HCT116 (cell line): ENCODE results near the gene NBL1. TPM values are rescaled to one million over a fixed set of nuclear protein-coding genes. Genes with fewer than 3 reads are reported as not detected.

Source experiments
- ATAC-seq: fragments of 200-7000 bp; cut with Tn5 transposase; 2 replicates; pipeline ENCODE4 v1.9.1; 2020; ENCODE audit warnings: mild to moderate bottlenecking, moderate library complexity
- BruUV-seq: library from RNA; stranded (reverse); fragments of 400-500 nt; replicated peaks from 2 replicates; lab custom pipeline; 2021; lab: Mats Ljungman, UMichigan
- CTCF ChIA-PET: fragments of 300-600 bp; sonication (Branson Sonifier 250); formaldehyde crosslinking; loops from one replicate; lab custom pipeline; 2021; ENCODE audit warnings: antibody characterized with exemption; lab: Charles Lee
- POLR2A ChIA-PET: fragments of 300-600, 350-600 bp; sonication (Branson Sonifier 250); formaldehyde crosslinking; loops from one replicate; lab custom pipeline; 2021; ENCODE audit warnings: antibody characterized with exemption; lab: Charles Lee
- RAD21 ChIA-PET, 2 experiments: fragments of 300-600 bp; sonication (Branson Sonifier 250); formaldehyde crosslinking; loops; one replicate each; lab custom pipeline; 2023; ENCODE audit warnings: low total read pairs in 2 of 2; ENCODE audit not compliant: uncharacterized antibody in 2 of 2, unreplicated experiment in 2 of 2, low non-redundant PET in 1 of 2; lab: Charles Lee
- DNase-seq: peaks from one replicate; pipeline ENCODE4 v3.0.0-alpha.2; 2010; ENCODE audit warnings: low read depth, low spot score
- H2AFZ ChIP-seq: fragments of 200-600 bp; shearing (Covaris generic), sonication (generic); 2 replicates; pipeline ENCODE4 v1.6.1; 2017; ENCODE audit warnings: low read depth, mixed run types, mixed read lengths, antibody characterized with exemption, low read length; ENCODE audit not compliant: poor library complexity, severe bottlenecking
- H3K27ac ChIP-seq: 2 replicates; pipeline ENCODE4 v1.5.1; 2012; ENCODE audit warnings: low read depth, low read length
- H3K27me3 ChIP-seq: fragments of 200-600 bp; sonication (generic); 2 replicates; pipeline ENCODE4 v1.6.1; 2016; ENCODE audit warnings: mixed run types, low read length, mixed read lengths; ENCODE audit not compliant: insufficient read depth
- H3K36me3 ChIP-seq, 2 experiments: fragments of 200-500 bp in 1 of 2; fragments of 200-600 bp in 1 of 2; sonication (Bioruptor generic) in 1 of 2; sonication (generic) in 1 of 2; 2 replicates each; pipeline versions ENCODE4 v1.5.1 to v1.6.1; 2014 to 2016; ENCODE audit warnings: low read length in 2 of 2, inconsistent platforms in 1 of 2, mixed read lengths in 1 of 2, mixed run types in 1 of 2; ENCODE audit not compliant: insufficient read depth in 2 of 2, control insufficient read depth in 1 of 2
- H3K4me1 ChIP-seq, 2 experiments: fragments of 200-600 bp in 1 of 2; sonication (generic) in 1 of 2; 2 replicates each; pipeline versions ENCODE4 v1.5.1 to v1.6.1; 2012 to 2017; ENCODE audit warnings: low read length in 2 of 2, inconsistent platforms in 1 of 2, mild to moderate bottlenecking in 1 of 2, mixed read lengths in 1 of 2, mixed run types in 1 of 2, moderate library complexity in 1 of 2; ENCODE audit not compliant: insufficient read depth in 2 of 2, control insufficient read depth in 1 of 2
- H3K4me2 ChIP-seq: fragments of 200-600 bp; sonication (generic); 2 replicates; pipeline ENCODE4 v1.6.1; 2017; ENCODE audit warnings: mixed run types, low read length, mixed read lengths
- H3K4me3 ChIP-seq, 2 experiments: fragments of 200-600 bp in 1 of 2; sonication (generic) in 1 of 2; replicated peaks in 1 of 2; 2 replicates each; pipeline ENCODE4 v1.5.1; 2011 to 2016; ENCODE audit warnings: low read length in 2 of 2, control low read depth in 1 of 2, low read depth in 1 of 2, mild to moderate bottlenecking in 1 of 2, mixed read lengths in 1 of 2, mixed run types in 1 of 2
- H3K79me2 ChIP-seq: fragments of 200-600 bp; sonication (generic); 2 replicates; pipeline ENCODE4 v1.6.1; 2017; ENCODE audit warnings: mild to moderate bottlenecking, mixed run types, low read length, moderate library complexity, mixed read lengths; ENCODE audit not compliant: insufficient read depth
- H3K9ac ChIP-seq: fragments of 200-600 bp; sonication (generic); 2 replicates; pipeline ENCODE4 v1.6.1; 2016; ENCODE audit warnings: low read length, mixed read lengths
- H3K9me2 ChIP-seq: fragments of 200-600 bp; sonication (generic), shearing (Covaris generic); 2 replicates; pipeline ENCODE4 v1.6.1; 2017; ENCODE audit warnings: mixed run types, mild to moderate bottlenecking, moderate library complexity; ENCODE audit not compliant: insufficient read depth
- H3K9me3 ChIP-seq, 2 experiments: fragments of 200-500 bp in 1 of 2; fragments of 200-600 bp in 1 of 2; sonication (Bioruptor generic) in 1 of 2; sonication (generic) in 1 of 2; 2 replicates each; pipeline ENCODE4 v1.6.1; 2014 to 2017; ENCODE audit warnings: low read length in 2 of 2, mixed read lengths in 2 of 2, inconsistent platforms in 1 of 2, low read depth in 1 of 2, mild to moderate bottlenecking in 1 of 2, mixed run types in 1 of 2, moderate library complexity in 1 of 2; ENCODE audit not compliant: control insufficient read depth in 1 of 2, insufficient read depth in 1 of 2
- H4K20me1 ChIP-seq: fragments of 200-600 bp; sonication (generic), shearing (Covaris generic); 2 replicates; pipeline ENCODE4 v1.6.1; 2017; ENCODE audit warnings: mixed run types, mild to moderate bottlenecking, moderate library complexity; ENCODE audit not compliant: insufficient read depth
- ELF1 ChIP-seq: IDR thresholded peaks from 2 replicates; pipeline ENCODE4 v1.6.1; 2012; ENCODE audit warnings: low read depth, borderline replicate concordance
- RAD21 ChIP-seq: IDR thresholded peaks from 2 replicates; pipeline ENCODE4 v1.6.1; 2012; ENCODE audit warnings: low read depth, mild to moderate bottlenecking
- TCF7L2 ChIP-seq: IDR thresholded peaks from 2 replicates; pipeline ENCODE4 v1.7.0; 2011; ENCODE audit warnings: borderline replicate concordance, inconsistent platforms; ENCODE audit not compliant: insufficient read depth, insufficient read length; ENCODE audit errors: extremely low read depth
- intact Hi-C: fragments of 100-400 bp; cut with micrococcal nuclease; formaldehyde crosslinking; loops from 2 replicates; pipeline ENCODE4 v1.10.0; 2022
- total RNA-seq: library from RNA; stranded (reverse); gene quantifications from one replicate; pipeline ENCODE4 v1.2.1, GENCODE V29; 2021; ENCODE audit not compliant: unreplicated experiment
- TF ChIP-seq, protein P1 (sequence below), 3 experiments: fragments of 200-600 bp in 1 of 3; sonication (generic) in 1 of 3; IDR thresholded peaks in 2 of 3; conservative IDR thresholded peaks in 1 of 3; 2 replicates each; pipeline ENCODE4 v1.5.1; 2012 to 2017; ENCODE audit warnings: low read depth in 2 of 3, low read length in 2 of 3, antibody characterized with exemption in 1 of 3, borderline replicate concordance in 1 of 3, control low read depth in 1 of 3, mild to moderate bottlenecking in 1 of 3, mixed read lengths in 1 of 3, mixed run types in 1 of 3, moderate library complexity in 1 of 3; ENCODE audit not compliant: insufficient read depth in 1 of 3

The NBL1 gene
- total RNA-seq, 1 experiment from 2014 or later, result 75.4 TPM

DNA sequence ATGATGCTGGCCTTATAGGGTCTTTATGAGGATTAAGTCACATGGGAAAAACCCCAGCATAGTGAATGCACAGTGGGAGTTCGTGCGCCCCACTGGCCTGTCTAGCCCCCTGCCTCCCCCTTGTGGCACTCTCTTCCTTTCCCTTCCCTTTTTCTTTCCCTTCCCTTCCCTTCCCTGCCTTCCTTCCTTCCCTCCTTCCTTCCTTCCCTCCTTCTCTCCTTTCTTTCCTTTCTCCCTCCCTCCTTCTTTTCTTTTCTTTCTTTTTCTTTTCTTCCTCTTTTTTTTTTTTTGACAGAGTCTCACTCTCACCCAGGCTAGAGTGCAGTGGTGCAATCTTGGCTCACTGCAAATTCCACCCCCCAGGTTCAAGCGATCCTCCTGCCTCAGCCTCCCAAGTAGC, 59.2 kb downstream of the NBL1 start (continued):
- TF ChIP-seq, protein P1, sequence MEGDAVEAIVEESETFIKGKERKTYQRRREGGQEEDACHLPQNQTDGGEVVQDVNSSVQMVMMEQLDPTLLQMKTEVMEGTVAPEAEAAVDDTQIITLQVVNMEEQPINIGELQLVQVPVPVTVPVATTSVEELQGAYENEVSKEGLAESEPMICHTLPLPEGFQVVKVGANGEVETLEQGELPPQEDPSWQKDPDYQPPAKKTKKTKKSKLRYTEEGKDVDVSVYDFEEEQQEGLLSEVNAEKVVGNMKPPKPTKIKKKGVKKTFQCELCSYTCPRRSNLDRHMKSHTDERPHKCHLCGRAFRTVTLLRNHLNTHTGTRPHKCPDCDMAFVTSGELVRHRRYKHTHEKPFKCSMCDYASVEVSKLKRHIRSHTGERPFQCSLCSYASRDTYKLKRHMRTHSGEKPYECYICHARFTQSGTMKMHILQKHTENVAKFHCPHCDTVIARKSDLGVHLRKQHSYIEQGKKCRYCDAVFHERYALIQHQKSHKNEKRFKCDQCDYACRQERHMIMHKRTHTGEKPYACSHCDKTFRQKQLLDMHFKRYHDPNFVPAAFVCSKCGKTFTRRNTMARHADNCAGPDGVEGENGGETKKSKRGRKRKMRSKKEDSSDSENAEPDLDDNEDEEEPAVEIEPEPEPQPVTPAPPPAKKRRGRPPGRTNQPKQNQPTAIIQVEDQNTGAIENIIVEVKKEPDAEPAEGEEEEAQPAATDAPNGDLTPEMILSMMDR (IDR thresholded peaks at IDR 0.05 in 2 of 3, conservative IDR thresholded peaks at IDR 0.05 in 1 of 3; ENCODE audit: borderline replicate concordance in 1 of 3, insufficient read depth in 1 of 3, low read depth in 2 of 3, low read length in 2 of 3), result no peak
- TF ChIP-seq, all 23 proteins: peak for 0

DNA sequence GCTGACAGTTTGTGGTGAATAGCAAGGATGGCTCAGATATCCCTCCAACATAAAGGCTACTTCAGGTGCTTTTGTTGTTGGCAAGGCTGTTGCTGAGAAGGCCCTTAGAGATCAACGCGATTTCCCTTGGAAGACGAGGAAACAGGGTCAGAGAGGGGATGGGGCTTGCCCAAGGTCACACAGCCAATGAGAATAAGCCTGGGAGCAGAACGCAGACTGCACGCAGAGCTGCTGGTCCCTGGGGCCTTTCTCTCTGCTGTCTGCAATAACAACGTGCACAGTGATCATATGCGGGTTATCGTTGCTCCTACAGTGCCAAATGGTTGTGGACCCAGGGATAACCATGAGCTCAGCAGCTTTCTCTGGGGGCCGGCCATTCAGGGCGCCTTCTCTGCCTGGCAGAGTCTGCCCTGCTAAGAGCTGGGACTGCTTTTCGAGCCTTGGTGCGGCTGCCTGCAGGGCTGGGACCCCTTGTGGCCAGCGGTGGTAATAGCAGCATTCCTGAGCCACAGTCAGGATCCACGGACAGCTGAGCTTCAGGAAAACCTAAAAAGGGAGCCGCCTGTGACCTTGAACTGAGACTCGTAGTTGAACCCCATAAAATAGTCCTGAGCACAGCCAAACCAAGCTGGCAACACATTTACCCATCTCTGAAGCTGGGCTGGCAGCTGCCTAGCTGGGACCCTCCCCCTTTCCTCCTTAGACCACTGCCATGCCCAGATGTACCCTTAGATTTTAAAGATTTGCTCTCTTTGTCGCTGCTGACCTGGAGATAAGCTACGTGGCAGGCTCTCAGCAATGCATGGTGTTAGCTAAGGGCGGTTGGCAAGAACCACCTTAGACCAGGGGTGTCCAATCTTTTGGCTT, 60.4 kb downstream of the NBL1 start:
- Histone ChIP-seq H3K9me3 (no peaks in the 10 kb centered on the region), H3K79me2 (no peaks in the 10 kb centered on the region), H3K4me2 (no peak overlapping the region), H3K9me2 (no peaks in the 10 kb centered on the region), H3K4me3 (no peak overlapping the region), H3K4me1 (peaks cover 0 to 3% of the 10 kb centered on the region in 2 experiments; a peak in 1 of 4 replicates), H3K27me3 (no peaks in the 10 kb centered on the region), H2AFZ (no peak overlapping the region), H3K27ac (no peak overlapping the region), H4K20me1 (no peaks in the 10 kb centered on the region), H3K36me3 (no peaks in the 10 kb centered on the region), H3K9ac (no peak overlapping the region)
- no TSS peak for BruUV-seq
- CTCF ChIA-PET, result interaction anchor here (0.9 to 6.5 kb wide), 5 partner anchors 9 to 43 kb away, joined by 3 to 70 read pairs (median 7); no protein-coding TSS in a partner anchor
- RAD21 ChIA-PET, result interaction anchor here (0.8 to 1.7 kb wide), 2 partner anchors 42 kb away, joined by 3 to 8 read pairs; no protein-coding TSS in a partner anchor
- intact Hi-C loops, result loop anchor here (5.0 kb wide), 1 partner anchor 42 kb away; the partner anchor contains the start of gene HTR6
- TF ChIP-seq RAD21 (peak; percentile 61), TCF7L2 (no peak), ELF1 (no peak)
- TF ChIP-seq, protein P1 (IDR thresholded peaks at IDR 0.05 in 2 of 3, conservative IDR thresholded peaks at IDR 0.05 in 1 of 3; ENCODE audit: borderline replicate concordance in 1 of 3, insufficient read depth in 1 of 3, low read depth in 2 of 3, low read length in 2 of 3), result peak; percentile 67 to 93 (median 91)
- POLR2A ChIA-PET, result no interaction called here
- DNase-seq (peak; percentile 28), ATAC-seq (peak; percentile 98)
